ENCODE data around the gene HOXB2.

DNA sequence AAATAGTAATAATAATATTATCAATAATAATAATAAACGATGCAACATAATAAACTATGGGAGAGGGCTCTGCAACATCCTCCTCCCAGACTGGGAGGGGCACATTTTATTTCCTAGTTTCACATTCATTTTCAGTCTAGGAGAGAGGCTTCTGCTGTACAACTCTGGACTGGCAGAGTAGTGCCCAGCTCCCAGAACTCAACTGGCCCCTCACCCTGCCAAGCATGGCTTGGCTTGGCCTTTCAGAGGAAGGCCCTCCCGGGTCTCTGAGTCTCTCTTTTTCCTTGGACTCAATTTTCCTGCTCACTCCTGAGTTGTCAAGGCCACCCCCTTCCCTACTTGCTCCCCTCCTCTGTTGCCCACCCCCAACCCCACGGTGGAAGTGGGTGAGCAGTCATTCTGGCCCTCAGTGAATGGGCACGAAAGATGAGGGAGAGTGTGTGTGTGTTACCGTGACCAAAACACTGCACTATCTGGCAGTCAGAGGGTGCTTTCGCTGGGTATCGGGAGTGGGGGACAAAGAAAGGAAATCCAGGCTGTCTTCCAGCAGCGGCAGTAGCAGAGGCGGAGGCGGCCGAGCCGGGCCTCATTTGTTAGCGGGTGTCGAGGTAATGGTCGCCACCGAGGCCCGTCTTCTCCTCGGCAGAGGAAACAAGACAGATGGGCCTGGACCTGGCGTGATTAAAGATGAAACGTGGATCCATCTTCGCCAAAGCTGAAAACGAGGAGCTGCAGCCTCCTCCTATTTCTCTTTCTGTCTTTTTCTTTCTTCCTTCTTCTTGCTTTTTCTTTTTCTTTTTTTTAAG lies 31.0 kb upstream of the HOXB2 start:
- TF ChIP-seq, protein P1, sequence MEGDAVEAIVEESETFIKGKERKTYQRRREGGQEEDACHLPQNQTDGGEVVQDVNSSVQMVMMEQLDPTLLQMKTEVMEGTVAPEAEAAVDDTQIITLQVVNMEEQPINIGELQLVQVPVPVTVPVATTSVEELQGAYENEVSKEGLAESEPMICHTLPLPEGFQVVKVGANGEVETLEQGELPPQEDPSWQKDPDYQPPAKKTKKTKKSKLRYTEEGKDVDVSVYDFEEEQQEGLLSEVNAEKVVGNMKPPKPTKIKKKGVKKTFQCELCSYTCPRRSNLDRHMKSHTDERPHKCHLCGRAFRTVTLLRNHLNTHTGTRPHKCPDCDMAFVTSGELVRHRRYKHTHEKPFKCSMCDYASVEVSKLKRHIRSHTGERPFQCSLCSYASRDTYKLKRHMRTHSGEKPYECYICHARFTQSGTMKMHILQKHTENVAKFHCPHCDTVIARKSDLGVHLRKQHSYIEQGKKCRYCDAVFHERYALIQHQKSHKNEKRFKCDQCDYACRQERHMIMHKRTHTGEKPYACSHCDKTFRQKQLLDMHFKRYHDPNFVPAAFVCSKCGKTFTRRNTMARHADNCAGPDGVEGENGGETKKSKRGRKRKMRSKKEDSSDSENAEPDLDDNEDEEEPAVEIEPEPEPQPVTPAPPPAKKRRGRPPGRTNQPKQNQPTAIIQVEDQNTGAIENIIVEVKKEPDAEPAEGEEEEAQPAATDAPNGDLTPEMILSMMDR (IDR thresholded peaks at IDR 0.05; ENCODE audit: borderline replicate concordance, extremely low read depth, low read length, poor library complexity, severe bottlenecking) = no peak
- TF ChIP-seq EZH2 (IDR thresholded peaks at IDR 0.05; ENCODE audit: borderline replicate concordance, low read depth, low read length, severe bottlenecking) = no peak

Measured in DND-41 (cell line).